Endothelial cell of umbilical vein (primary cell): ENCODE results near the gene PHC3. TPM values are rescaled to one million over a fixed set of nuclear protein-coding genes. Genes with fewer than 3 reads are reported as not detected.

Experiments
- BruUV-seq: library from RNA; stranded (reverse); fragments of 400-500 nt; replicated peaks from 2 replicates; lab custom pipeline; 2021; lab: Mats Ljungman, UMichigan
- CTCF ChIA-PET: fragments of 300-600, 350-600 bp; sonication (Branson Sonifier 250); formaldehyde crosslinking; loops from one replicate; lab custom pipeline; 2021; ENCODE audit warnings: antibody characterized with exemption, inconsistent platforms; lab: Charles Lee
- POLR2A ChIA-PET: fragments of 300-600, 350-600 bp; sonication (Branson Sonifier 250); formaldehyde crosslinking; loops from one replicate; lab custom pipeline; 2021; ENCODE audit warnings: antibody characterized with exemption, inconsistent platforms; lab: Charles Lee
- DNase-seq: peaks from one replicate; pipeline ENCODE4 v3.0.0-alpha.2; 2011; ENCODE audit warnings: low read depth, low spot score
- FAIRE-seq: peaks from 2 replicates; lab custom pipeline; 2011; peaks lifted over from hg19 to GRCh38; lab: Jason Lieb, UNC
- H2AFZ ChIP-seq: 2 replicates; pipeline ENCODE4 v1.6.0; 2012; ENCODE audit warnings: low read depth, low read length, control low read depth, inconsistent platforms
- H3K27ac ChIP-seq: 2 replicates; pipeline ENCODE4 v1.5.1; 2011; ENCODE audit warnings: low read depth, mild to moderate bottlenecking, control low read depth, low read length, moderate library complexity; ENCODE audit not compliant: insufficient read depth
- H3K27me3 ChIP-seq, 2 experiments: 2 replicates each; pipeline versions ENCODE4 v1.6.0 to v1.6.1; 2011; ENCODE audit warnings: low read length in 2 of 2, mixed read lengths in 1 of 2; ENCODE audit not compliant: control insufficient read depth in 2 of 2, insufficient read depth in 2 of 2
- H3K36me3 ChIP-seq, 2 experiments: 2 replicates in 1 of 2; 3 replicates in 1 of 2; pipeline ENCODE4 v1.5.1; 2011; ENCODE audit warnings: low read length in 2 of 2, mild to moderate bottlenecking in 1 of 2, moderate library complexity in 1 of 2; ENCODE audit not compliant: control insufficient read depth in 2 of 2, insufficient read depth in 2 of 2; ENCODE audit errors: extremely low read depth in 1 of 2
- H3K4me1 ChIP-seq: 3 replicates; pipeline ENCODE4 v1.5.1; 2011; ENCODE audit warnings: mild to moderate bottlenecking, low read length; ENCODE audit not compliant: control insufficient read depth, insufficient read depth; ENCODE audit errors: extremely low read depth
- H3K4me2 ChIP-seq: 2 replicates; pipeline ENCODE4 v1.6.1; 2011; ENCODE audit warnings: low read length, control low read depth, mixed read lengths; ENCODE audit not compliant: insufficient read depth
- H3K4me3 ChIP-seq, 3 experiments: fragments of 200-600 bp in 1 of 3; sonication (generic), shearing (Covaris generic) in 1 of 3; replicated peaks in 1 of 3; 2 replicates each; pipeline ENCODE4 v1.5.1; 2011 to 2016; ENCODE audit warnings: control low read depth in 3 of 3, low read length in 3 of 3, mild to moderate bottlenecking in 2 of 3, inconsistent platforms in 1 of 3, low read depth in 1 of 3, moderate library complexity in 1 of 3; ENCODE audit not compliant: insufficient read depth in 1 of 3
- H3K79me2 ChIP-seq: 2 replicates; pipeline ENCODE4 v1.6.0; 2012; ENCODE audit warnings: low read length, inconsistent platforms; ENCODE audit not compliant: control insufficient read depth, insufficient read depth
- H3K9ac ChIP-seq: replicated peaks from 2 replicates; pipeline ENCODE3; 2011; ENCODE audit warnings: low read length, control low read depth; ENCODE audit not compliant: insufficient read depth; ENCODE audit errors: extremely low read depth
- H3K9me1 ChIP-seq: replicated peaks from 3 replicates; pipeline ENCODE4 v1.6.0; 2011; ENCODE audit warnings: mild to moderate bottlenecking, low read length; ENCODE audit not compliant: control insufficient read depth, insufficient read depth; ENCODE audit errors: extremely low read depth
- H3K9me3 ChIP-seq: replicated peaks from 2 replicates; pipeline ENCODE4 v1.5.1; 2012; ENCODE audit warnings: low read length, inconsistent platforms; ENCODE audit not compliant: control insufficient read depth, insufficient read depth
- H4K20me1 ChIP-seq: replicated peaks from 2 replicates; pipeline ENCODE3; 2011; ENCODE audit warnings: mild to moderate bottlenecking, low read length; ENCODE audit not compliant: control insufficient read depth, insufficient read depth; ENCODE audit errors: extremely low read depth
- EZH2 ChIP-seq: IDR thresholded peaks from 2 replicates; pipeline ENCODE4 v1.6.1; 2012; ENCODE audit warnings: borderline replicate concordance, low read depth, mild to moderate bottlenecking, moderate library complexity, low read length, inconsistent platforms; ENCODE audit not compliant: severe bottlenecking
- FOS ChIP-seq: IDR thresholded peaks from 2 replicates; pipeline ENCODE4 v1.6.1; 2011; ENCODE audit warnings: mild to moderate bottlenecking, low read length, moderate library complexity, borderline replicate concordance; ENCODE audit not compliant: insufficient read depth
- JUN ChIP-seq: IDR thresholded peaks from 2 replicates; pipeline ENCODE4 v1.6.1; 2011; ENCODE audit warnings: borderline replicate concordance, low read depth; ENCODE audit not compliant: insufficient read length, insufficient read depth
- MYC ChIP-seq: IDR thresholded peaks from one replicate; pipeline ENCODE4 v1.6.1; 2011; ENCODE audit warnings: mild to moderate bottlenecking, low read depth, low read length
- POLR2A ChIP-seq: IDR thresholded peaks from 2 replicates; pipeline ENCODE4 v1.6.1; 2012; ENCODE audit warnings: low read depth, mild to moderate bottlenecking, control low read depth, low read length
- dilution Hi-C: fragments of 300-500 bp; cut with MboI; formaldehyde crosslinking; loops from one replicate; pipeline ENCODE4 v1.15.0; 2019; ENCODE audit warnings: low sequenced_read_pairs; ENCODE audit not compliant: extremely low pct_ligation_motif_present
- intact Hi-C: fragments of 100-400 bp; cut with micrococcal nuclease; formaldehyde crosslinking; loops from one replicate; pipeline ENCODE4 v1.10.0; 2022
- polyA plus RNA-seq, 4 experiments: library from polyadenylated mRNA; depleted of rRNA in 3 of 4; stranded (reverse) in 3 of 4; unstranded in 1 of 4; fragments of >200 nt; gene quantifications; 2 replicates each; pipeline versions ENCODE4 v1.2.1 to v1.2.3, GENCODE V29; 2011 to 2012; ENCODE audit warnings: missing spikeins in 1 of 4
- total RNA-seq: library from RNA; stranded (reverse); gene quantifications from 2 replicates; pipeline ENCODE4 v1.2.3, GENCODE V29; 2021
- TF ChIP-seq, protein P1 (sequence below), 2 donors: IDR thresholded peaks; 1 replicate in 1 of 2; 2 replicates in 1 of 2; pipeline ENCODE4 v1.5.1; 2011; ENCODE audit warnings: low read length in 2 of 2, mild to moderate bottlenecking in 2 of 2, moderate library complexity in 2 of 2, control low read depth in 1 of 2, inconsistent platforms in 1 of 2, low read depth in 1 of 2; ENCODE audit not compliant: insufficient read depth in 1 of 2; ENCODE audit errors: extremely low read depth in 1 of 2

The PHC3 gene
- total and polyA plus RNA-seq, 2 donors (not counting 3 experiments of a cell fraction or from before 2014, with no cell fraction given), result 35.7 to 45.8 TPM

DNA sequence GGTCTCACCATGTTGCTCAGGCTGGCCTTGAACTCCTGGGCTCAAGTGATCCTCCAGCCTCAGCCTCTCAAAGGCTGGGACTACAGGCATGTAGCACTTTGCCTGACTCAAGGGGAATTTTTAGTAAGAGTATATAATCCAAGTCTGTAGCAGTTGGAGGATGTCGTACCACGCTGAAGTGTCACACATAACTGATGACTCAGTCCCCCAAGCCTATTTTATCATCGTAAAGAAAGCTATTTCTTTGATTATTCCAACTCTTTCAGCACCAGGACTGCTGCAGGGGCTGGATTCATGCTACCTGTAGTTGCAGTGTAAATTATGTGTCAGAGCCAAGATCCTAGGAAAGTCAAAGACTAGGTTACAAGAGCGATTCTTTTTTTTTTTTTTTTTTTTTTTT is 39.3 kb upstream of the PHC3 start:
- Histone ChIP-seq H4K20me1 (no peaks in the 10 kb centered on the region), H2AFZ (no peak overlapping the region), H3K27ac (no peak overlapping the region), H3K9ac (no peak overlapping the region), H3K9me3 (no peaks in the 10 kb centered on the region), H3K79me2 (peaks cover 16% of the 10 kb centered on the region), H3K36me3 (no peaks in the 10 kb centered on the region), H3K4me1 (peaks cover 12% of the 10 kb centered on the region), H3K4me2 (no peak overlapping the region), H3K27me3 (no peaks in the 10 kb centered on the region), H3K9me1 (no peaks in the 10 kb centered on the region), H3K4me3 (no peak overlapping the region)
- BruUV-seq, result no TSS peak
- CTCF ChIA-PET, result no interaction called here
- DNase-seq, result no peak
- intact Hi-C loops, result loop anchor here (5.0 kb wide), 1 partner anchor 136 kb away; the partner anchor contains the start of gene SKIL
- dilution Hi-C loops, result no loop called here
- POLR2A ChIA-PET, result no interaction called here
- TF ChIP-seq MYC (no peak), POLR2A (no peak)
- no peak for FAIRE-seq

- no TSS peak for BruUV-seq
- ChIA-PET POLR2A (no interaction called here), CTCF (no interaction called here)
- DNase-seq (no peak), FAIRE-seq (no peak)
- intact Hi-C loops, result loop anchor here (5.0 kb wide), 1 partner anchor 137 kb away; the partner anchor contains the start of gene SKIL
- Histone ChIP-seq H4K20me1 (no peaks in the 10 kb centered on the region), H3K4me3 (no peak overlapping the region), H2AFZ (no peak overlapping the region), H3K27me3 (no peaks in the 10 kb centered on the region), H3K79me2 (peaks cover 13% of the 10 kb centered on the region), H3K36me3 (no peaks in the 10 kb centered on the region), H3K9ac (no peak overlapping the region), H3K4me1 (peaks cover 12% of the 10 kb centered on the region), H3K4me2 (no peak overlapping the region), H3K27ac (no peak overlapping the region), H3K9me3 (no peaks in the 10 kb centered on the region), H3K9me1 (no peaks in the 10 kb centered on the region)
- TF ChIP-seq JUN (no peak), FOS (no peak), EZH2 (no peak)
- TF ChIP-seq, protein P1, sequence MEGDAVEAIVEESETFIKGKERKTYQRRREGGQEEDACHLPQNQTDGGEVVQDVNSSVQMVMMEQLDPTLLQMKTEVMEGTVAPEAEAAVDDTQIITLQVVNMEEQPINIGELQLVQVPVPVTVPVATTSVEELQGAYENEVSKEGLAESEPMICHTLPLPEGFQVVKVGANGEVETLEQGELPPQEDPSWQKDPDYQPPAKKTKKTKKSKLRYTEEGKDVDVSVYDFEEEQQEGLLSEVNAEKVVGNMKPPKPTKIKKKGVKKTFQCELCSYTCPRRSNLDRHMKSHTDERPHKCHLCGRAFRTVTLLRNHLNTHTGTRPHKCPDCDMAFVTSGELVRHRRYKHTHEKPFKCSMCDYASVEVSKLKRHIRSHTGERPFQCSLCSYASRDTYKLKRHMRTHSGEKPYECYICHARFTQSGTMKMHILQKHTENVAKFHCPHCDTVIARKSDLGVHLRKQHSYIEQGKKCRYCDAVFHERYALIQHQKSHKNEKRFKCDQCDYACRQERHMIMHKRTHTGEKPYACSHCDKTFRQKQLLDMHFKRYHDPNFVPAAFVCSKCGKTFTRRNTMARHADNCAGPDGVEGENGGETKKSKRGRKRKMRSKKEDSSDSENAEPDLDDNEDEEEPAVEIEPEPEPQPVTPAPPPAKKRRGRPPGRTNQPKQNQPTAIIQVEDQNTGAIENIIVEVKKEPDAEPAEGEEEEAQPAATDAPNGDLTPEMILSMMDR (IDR thresholded peaks at IDR 0.05; ENCODE audit: extremely low read depth in 1 of 2, insufficient read depth in 1 of 2, low read depth in 1 of 2, low read length in 2 of 2), result no peak
- dilution Hi-C loops, result no loop called here
These were observed 38.3 kb upstream of the PHC3 start for GRCh38 chr3:170219850-170220249.
